CD4-positive, alpha-beta T cell (primary cell): ENCODE measurements around the gene PTTG1IP. TPM values are rescaled to one million over a fixed set of nuclear protein-coding genes. Genes with fewer than 3 reads are reported as not detected.
A peak's percentile ranks its signal among the peaks of the same experiment; 100 is the strongest.
"Not testable (repeated sequence)": the region's sequence is repeated elsewhere in the genome, so short reads cannot be mapped to it uniquely, and the experiment has no call there.

Experiments
- ATAC-seq: fragments of 200-7000 bp; cut with Tn5 transposase; one replicate; pipeline ENCODE4 v1.10.0; 2022; ENCODE audit warnings: mild to moderate bottlenecking; ENCODE audit not compliant: poor library complexity
- CTCF ChIA-PET: fragments of 350-600 bp; sonication (Branson Sonifier 250); formaldehyde crosslinking; loops from one replicate; lab custom pipeline; 2021; ENCODE audit warnings: antibody characterized with exemption, inconsistent platforms; lab: Charles Lee
- POLR2A ChIA-PET: fragments of 350-600 bp; sonication (Branson Sonifier 250); formaldehyde crosslinking; loops from one replicate; lab custom pipeline; 2021; ENCODE audit warnings: antibody characterized with exemption, inconsistent platforms; lab: Charles Lee
- DNase-seq, 14 experiments: peaks; one replicate each; pipeline ENCODE4 v3.0.0-alpha.2; 2013 to 2020; ENCODE audit warnings: mixed read lengths in 2 of 14
- H3K27ac ChIP-seq, 2 donors: one replicate each; pipeline versions ENCODE4 v1.5.1 to v1.7.0; 2013; ENCODE audit warnings: low read length in 2 of 2, low read depth in 1 of 2, mild to moderate bottlenecking in 1 of 2
- H3K27me3 ChIP-seq, 2 experiments: 1 replicate in 1 of 2; 2 replicates in 1 of 2; pipeline versions ENCODE4 v1.6.1 to v1.7.0; 2013; ENCODE audit warnings: low read length in 2 of 2, control low read depth in 1 of 2, mild to moderate bottlenecking in 1 of 2, moderate library complexity in 1 of 2; ENCODE audit not compliant: insufficient read depth in 2 of 2, control insufficient read depth in 1 of 2
- H3K36me3 ChIP-seq: one replicate; pipeline ENCODE4 v1.6.1; 2013; ENCODE audit warnings: low read length, control low read depth; ENCODE audit not compliant: insufficient read depth
- H3K4me1 ChIP-seq: one replicate; pipeline ENCODE4 v1.6.1; 2013; ENCODE audit warnings: low read length, control low read depth; ENCODE audit not compliant: insufficient read depth
- H3K4me3 ChIP-seq: one replicate; pipeline ENCODE4 v1.5.1; 2013; ENCODE audit warnings: mild to moderate bottlenecking, low read length, moderate library complexity
- H3K9me3 ChIP-seq, 2 experiments: 1 replicate in 1 of 2; 2 replicates in 1 of 2; pipeline versions ENCODE4 v1.6.1 to v1.7.0; 2013; ENCODE audit warnings: low read length in 2 of 2, mild to moderate bottlenecking in 2 of 2, control low read depth in 1 of 2, moderate library complexity in 1 of 2; ENCODE audit not compliant: control insufficient read depth in 1 of 2, insufficient read depth in 1 of 2
- H3K27ac Mint-ChIP-seq: one replicate; pipeline ENCODE4 v1.8.0; 2020; ENCODE audit warnings: mixed read lengths
- H3K27me3 Mint-ChIP-seq: one replicate; pipeline ENCODE4 v1.8.0; 2021; ENCODE audit warnings: mixed read lengths
- H3K36me3 Mint-ChIP-seq: one replicate; pipeline ENCODE4 v1.8.0; 2021; ENCODE audit warnings: low read depth, mixed read lengths
- H3K4me1 Mint-ChIP-seq: one replicate; pipeline ENCODE4 v1.8.0; 2021; ENCODE audit warnings: low read depth, mixed read lengths
- H3K4me3 Mint-ChIP-seq: one replicate; pipeline ENCODE4 v1.8.0; 2020; ENCODE audit warnings: mild to moderate bottlenecking, mixed read lengths
- H3K9me3 Mint-ChIP-seq: one replicate; pipeline ENCODE4 v1.8.0; 2020; ENCODE audit warnings: mixed read lengths
- intact Hi-C, 2 experiments: fragments of 100-400 bp; cut with DNase I in 1 of 2; cut with micrococcal nuclease in 1 of 2; formaldehyde crosslinking; loops; one replicate each; pipeline versions ENCODE4 v1.15.1 to v1.9.0; 2023 to 2025; cut with DNase I, micrococcal nuclease
- total RNA-seq, 174 experiments: library from RNA in 2 of 174; stranded (reverse) in 2 of 174; gene quantifications; one replicate each; pipeline ENCODE4 v1.2.3 and lab custom pipeline; 2021 to 2026
- TF ChIP-seq, protein P1 (sequence below): fragments of 200-600 bp; IDR thresholded peaks from one replicate; pipeline ENCODE4 v1.8.0; 2022; ENCODE audit warnings: antibody characterized with exemption, mild to moderate bottlenecking

The PTTG1IP gene
- total RNA-seq, 2 experiments from 2014 or later = 99.0 to 99.5 TPM

DNA sequence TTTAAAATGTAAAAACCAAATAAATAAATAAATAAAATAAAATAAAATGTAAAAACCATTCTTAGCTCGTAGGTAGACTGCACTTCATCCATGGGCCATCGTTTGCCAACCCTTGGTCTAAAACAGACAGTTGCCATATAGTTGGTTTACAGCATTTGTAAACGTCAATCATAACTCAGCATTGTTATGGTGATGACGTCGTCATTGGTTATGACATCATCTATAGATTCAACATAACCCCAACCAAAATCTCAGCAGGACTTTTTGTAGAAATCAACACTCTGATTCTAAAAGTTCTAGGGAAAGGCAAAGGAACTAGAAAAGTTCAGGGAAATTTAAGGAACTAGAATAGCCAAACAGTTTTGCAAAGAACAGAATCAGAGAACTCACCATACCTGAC lies 39.8 kb downstream of the PTTG1IP start:
- no peaks in the 10 kb centered on the region for H3K27me3 Mint-ChIP-seq
- TF ChIP-seq, protein P1, sequence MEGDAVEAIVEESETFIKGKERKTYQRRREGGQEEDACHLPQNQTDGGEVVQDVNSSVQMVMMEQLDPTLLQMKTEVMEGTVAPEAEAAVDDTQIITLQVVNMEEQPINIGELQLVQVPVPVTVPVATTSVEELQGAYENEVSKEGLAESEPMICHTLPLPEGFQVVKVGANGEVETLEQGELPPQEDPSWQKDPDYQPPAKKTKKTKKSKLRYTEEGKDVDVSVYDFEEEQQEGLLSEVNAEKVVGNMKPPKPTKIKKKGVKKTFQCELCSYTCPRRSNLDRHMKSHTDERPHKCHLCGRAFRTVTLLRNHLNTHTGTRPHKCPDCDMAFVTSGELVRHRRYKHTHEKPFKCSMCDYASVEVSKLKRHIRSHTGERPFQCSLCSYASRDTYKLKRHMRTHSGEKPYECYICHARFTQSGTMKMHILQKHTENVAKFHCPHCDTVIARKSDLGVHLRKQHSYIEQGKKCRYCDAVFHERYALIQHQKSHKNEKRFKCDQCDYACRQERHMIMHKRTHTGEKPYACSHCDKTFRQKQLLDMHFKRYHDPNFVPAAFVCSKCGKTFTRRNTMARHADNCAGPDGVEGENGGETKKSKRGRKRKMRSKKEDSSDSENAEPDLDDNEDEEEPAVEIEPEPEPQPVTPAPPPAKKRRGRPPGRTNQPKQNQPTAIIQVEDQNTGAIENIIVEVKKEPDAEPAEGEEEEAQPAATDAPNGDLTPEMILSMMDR = no peak
- peaks cover 21% of the 10 kb centered on the region for H3K4me1 Mint-ChIP-seq
- DNase-seq = no peak
- no peaks in the 10 kb centered on the region for H3K36me3 Mint-ChIP-seq
- no peak overlapping the region for H3K4me3 Mint-ChIP-seq
- no peaks in the 10 kb centered on the region for H3K36me3 ChIP-seq
- intact Hi-C loops = no loop called here
- H3K4me1 ChIP-seq = no peaks in the 10 kb centered on the region
- peaks cover 1% of the 10 kb centered on the region for H3K9me3 Mint-ChIP-seq
- H3K27ac ChIP-seq = no peak overlapping the region
- H3K27me3 ChIP-seq = no peaks in the 10 kb centered on the region
- no peak for ATAC-seq
- H3K27ac Mint-ChIP-seq = no peak overlapping the region
- no peak overlapping the region for H3K4me3 ChIP-seq
- POLR2A ChIA-PET = no interaction called here
- CTCF ChIA-PET = no interaction called here
- peaks cover 0 to 2% of the 10 kb centered on the region in 2 experiments for H3K9me3 ChIP-seq

DNA sequence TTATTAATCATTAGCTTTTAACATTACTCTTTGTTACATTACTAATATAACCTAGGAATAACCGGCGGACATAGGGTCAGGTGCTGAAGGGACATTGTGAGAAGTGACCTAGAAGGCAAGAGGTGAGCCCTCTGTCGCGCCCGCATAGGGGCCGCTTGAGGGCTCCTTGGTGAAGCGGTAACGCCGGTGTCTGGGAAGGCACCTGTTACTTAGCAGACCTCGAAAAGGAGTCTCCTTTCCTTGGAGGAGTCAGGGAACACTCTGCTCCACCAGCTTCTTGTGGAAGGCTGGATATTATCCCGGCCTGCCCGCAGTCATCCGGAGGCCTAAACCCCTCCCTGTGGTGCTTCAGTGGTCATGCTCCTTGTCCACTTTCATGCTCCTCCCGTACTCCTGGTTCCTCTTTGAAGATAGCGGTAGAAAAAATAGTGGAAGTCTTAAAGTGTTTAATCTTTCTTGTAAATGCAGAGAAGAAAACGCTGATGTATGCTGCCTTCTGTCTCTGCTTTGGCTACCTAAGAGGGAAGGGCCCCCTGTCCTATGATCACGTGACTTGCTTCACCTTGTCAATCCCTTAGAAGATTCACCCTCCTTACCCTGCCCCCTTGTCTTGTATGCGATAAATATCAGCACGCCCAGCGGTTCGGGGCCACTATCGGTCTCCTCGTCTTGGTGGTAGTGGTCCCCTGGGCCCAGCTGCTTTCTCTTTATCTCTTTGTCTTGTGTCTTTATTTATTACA lies 40.8 kb downstream of the PTTG1IP start:
- intact Hi-C loops, H3K9me3 ChIP-seq, H3K36me3 Mint-ChIP-seq, DNase-seq, H3K9me3 Mint-ChIP-seq, H3K27ac ChIP-seq, H3K27ac Mint-ChIP-seq, ATAC-seq, H3K27me3 ChIP-seq, CTCF ChIA-PET, H3K36me3 ChIP-seq, H3K4me1 ChIP-seq, H3K4me3 Mint-ChIP-seq, H3K4me3 ChIP-seq, POLR2A ChIA-PET, H3K27me3 Mint-ChIP-seq: not testable (repeated sequence)
- peaks cover 21% of the 10 kb centered on the region for H3K4me1 Mint-ChIP-seq

DNA sequence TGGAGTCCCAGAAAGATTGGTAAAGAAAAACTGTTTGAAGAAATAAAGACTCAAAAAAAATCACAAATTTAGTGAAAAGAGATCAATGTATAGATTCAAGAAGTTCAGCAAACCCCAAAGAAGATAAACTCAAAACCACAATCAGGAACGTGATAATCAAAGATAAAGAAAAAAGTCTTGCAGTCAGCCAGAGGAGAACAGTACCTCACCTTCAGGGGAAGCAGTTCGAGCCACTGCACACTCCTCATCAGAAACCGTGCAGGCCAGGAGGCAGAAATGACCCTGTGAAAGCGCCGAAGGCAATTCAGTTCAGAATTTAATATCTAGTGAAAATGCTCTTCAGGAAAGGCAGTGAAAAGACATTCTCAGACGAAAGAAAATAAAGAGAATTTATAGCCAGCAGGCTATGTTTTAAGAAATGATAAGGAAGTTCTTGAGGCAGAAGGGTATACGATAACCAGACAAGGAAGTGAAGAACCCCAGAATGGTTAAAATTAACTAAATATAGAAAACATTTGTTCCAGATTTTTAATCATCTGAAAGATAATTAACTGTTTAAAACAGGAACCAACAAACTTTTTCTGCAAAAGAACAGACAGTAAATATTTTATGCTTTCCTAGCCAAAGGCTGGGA lies 42.1 kb downstream of the PTTG1IP start:
- H3K4me1 Mint-ChIP-seq = peaks cover 21% of the 10 kb centered on the region
- peak overlapping the region; percentile 31 for H3K27ac Mint-ChIP-seq
- ChIA-PET CTCF (no interaction called here), POLR2A (no interaction called here)
- H3K4me3 ChIP-seq = no peak overlapping the region
- H3K9me3 ChIP-seq = peaks cover 0 to 10% of the 10 kb centered on the region in 2 experiments
- no peaks in the 10 kb centered on the region for H3K36me3 Mint-ChIP-seq
- no peak for ATAC-seq
- no peaks in the 10 kb centered on the region for H3K4me1 ChIP-seq
- TF ChIP-seq, protein P1 = no peak
- no peaks in the 10 kb centered on the region for H3K36me3 ChIP-seq
- no peak for DNase-seq
- H3K27ac ChIP-seq = no peak overlapping the region
- H3K27me3 Mint-ChIP-seq = no peaks in the 10 kb centered on the region
- peaks cover 10% of the 10 kb centered on the region for H3K9me3 Mint-ChIP-seq
- intact Hi-C loops = no loop called here
- no peaks in the 10 kb centered on the region for H3K27me3 ChIP-seq
- no peak overlapping the region for H3K4me3 Mint-ChIP-seq
